Body of pancreas (tissue), 4 donors: ENCODE measurements around the gene UBR4.

Source experiments
- CTCF ChIP-seq, 7 experiments: fragments of 450-650 bp in 4 of 7; fragments of 200-600 bp in 3 of 7; sonication (generic) in 3 of 7; IDR thresholded peaks; one replicate each; pipeline ENCODE4 v1.5.1; 2016 to 2019; ENCODE audit warnings: antibody characterized with exemption in 7 of 7
- POLR2A ChIP-seq, 3 donors: fragments of 450-650 bp; IDR thresholded peaks; one replicate each; pipeline ENCODE4 v1.6.1; 2016; ENCODE audit warnings: antibody characterized with exemption in 3 of 3, mild to moderate bottlenecking in 2 of 3

DNA sequence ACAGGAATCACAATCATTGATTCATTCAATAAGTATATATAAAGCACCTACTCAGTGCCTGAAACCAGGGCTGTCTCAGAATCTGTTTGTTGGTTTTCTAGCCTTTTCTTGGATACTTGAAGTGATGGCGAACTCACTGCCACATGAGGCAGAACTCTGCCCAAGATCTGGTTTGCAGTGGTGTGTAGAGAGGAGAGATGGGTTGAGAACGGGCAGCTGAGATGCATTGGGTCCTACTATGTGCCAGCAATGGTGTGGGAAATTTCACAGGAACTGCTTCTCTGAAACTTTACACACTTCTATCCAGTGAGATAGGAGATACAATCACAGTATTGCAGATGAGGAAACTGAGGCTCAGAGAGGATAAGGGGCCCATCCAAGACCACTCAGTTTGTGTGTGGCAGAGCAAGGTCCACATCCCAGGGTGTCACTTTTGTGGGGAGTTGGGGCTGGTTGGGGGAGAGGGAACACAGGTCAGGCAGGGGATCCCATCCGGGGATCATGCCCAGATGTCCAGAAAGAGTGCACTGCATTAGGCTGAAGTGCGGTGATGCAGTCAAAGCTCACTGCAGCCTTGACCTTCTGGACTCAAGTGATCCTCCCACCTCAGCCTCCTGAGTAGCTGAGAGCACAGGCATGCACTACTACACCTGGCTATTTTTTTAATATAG is 169.9 kb downstream of the UBR4 start:
- TF ChIP-seq CTCF (IDR thresholded peaks at IDR 0.05) (no peak), POLR2A (IDR thresholded peaks at IDR 0.05) (no peak)
